ENCODE results near the gene PYM1. TPM values are rescaled to one million over a fixed set of nuclear protein-coding genes. Genes with fewer than 3 reads are reported as not detected.

The PYM1 gene
- 10 to 100 TPM; 17.6 to 20.6 TPM for total RNA-seq

- Histone ChIP-seq H3K4me1 (peaks cover 0 to 44% of the 10 kb centered on the region in 2 donors), H3K36me3 (no peaks in the 10 kb centered on the region), H3K4me3 (peak within 1 kb of the TSS; percentile 78 to 93), H3K27me3 (no peaks in the 10 kb centered on the region), H3K27ac (peak within 1 kb of the TSS; percentile 94 to 99), H3K9me3 (no peaks in the 10 kb centered on the region)
- no peak for TF ChIP-seq CTCF (IDR thresholded peaks at IDR 0.05)
- peak; percentile 93 for DNase-seq (ENCODE audit: low spot score)
Observed at GRCh38 chr12:55927588-55928502, at the start of gene PYM1. PYM1 (minus strand) TSS chr12:55927894; CDS start chr12:55927761, 133 bp downstream.

- Histone ChIP-seq H3K9me3 (no peaks in the 10 kb centered on the region), H3K4me1 (peaks cover 0 to 27% of the 10 kb centered on the region in 2 donors), H3K27me3 (no peaks in the 10 kb centered on the region), H3K4me3 (peak overlapping the region; percentile 94 to 96), H3K27ac (peak overlapping the region; percentile 95), H3K36me3 (no peaks in the 10 kb centered on the region)
- no peak for TF ChIP-seq CTCF (IDR thresholded peaks at IDR 0.05)
- peak; percentile 69 for DNase-seq (ENCODE audit: low spot score)
Observed at GRCh38 chr12:55974308-55974730, 46.6 kb upstream of the PYM1 start.

- H3K27me3 ChIP-seq, result no peaks in the 10 kb centered on the region
- H3K4me3 ChIP-seq, result peak within 1 kb of the TSS; percentile 94 to 96
- DNase-seq (ENCODE audit: low spot score), result peak; percentile 100
- no peaks in the 10 kb centered on the region for H3K9me3 ChIP-seq
- TF ChIP-seq CTCF (IDR thresholded peaks at IDR 0.05), result no peak
- peak within 1 kb of the TSS; percentile 95 for H3K27ac ChIP-seq
- H3K4me1 ChIP-seq, result peaks cover 0 to 27% of the 10 kb centered on the region in 2 donors
- no peaks in the 10 kb centered on the region for H3K36me3 ChIP-seq
Observed at GRCh38 chr12:55973599-55974307, 46.1 kb upstream of the PYM1 start, which contains the start of gene RAB5B. RAB5B (plus strand) TSS chr12:55974078; CDS start chr12:55986961, 12,883 bp downstream.

- H3K4me3 ChIP-seq, result peak overlapping the region; percentile 61 to 66
- no peaks in the 10 kb centered on the region for H3K27me3 ChIP-seq
- TF ChIP-seq CTCF (IDR thresholded peaks at IDR 0.05), result no peak
- H3K4me1 ChIP-seq, result peaks cover 0 to 27% of the 10 kb centered on the region in 2 donors
- H3K9me3 ChIP-seq, result no peaks in the 10 kb centered on the region
- H3K27ac ChIP-seq, result peak overlapping the region; percentile 93 to 95
- DNase-seq (ENCODE audit: low spot score), result no peak
- no peaks in the 10 kb centered on the region for H3K36me3 ChIP-seq
Observed at GRCh38 chr12:55972911-55973598, 45.4 kb upstream of the PYM1 start.

GRCh38 chr12:55972456-55972855 lies 44.8 kb upstream of the PYM1 start:
- Histone ChIP-seq H3K4me1 (peaks cover 0 to 32% of the 10 kb centered on the region in 2 donors), H3K36me3 (no peaks in the 10 kb centered on the region), H3K27ac (peak overlapping the region; percentile 93 to 95), H3K9me3 (no peaks in the 10 kb centered on the region), H3K27me3 (no peaks in the 10 kb centered on the region), H3K4me3 (peak overlapping the region; percentile 61 to 66)
- no peak for DNase-seq (ENCODE audit: low spot score)
- no peak for TF ChIP-seq CTCF (IDR thresholded peaks at IDR 0.05)

Measured in right atrium auricular region (tissue), 2 donors.